Stomach smooth muscle (tissue), 2 donors: Measurements from ENCODE around the gene LSM4.
"Not testable (repeated sequence)": the region's sequence is repeated elsewhere in the genome, so short reads cannot be mapped to it uniquely, and the experiment has no call there.

Experiments used
- H3K27ac ChIP-seq: one replicate; pipeline ENCODE4 v1.7.0; 2013; ENCODE audit warnings: mild to moderate bottlenecking, low read length, inconsistent platforms
- H3K27me3 ChIP-seq, 2 donors: one replicate each; pipeline ENCODE4 v1.7.0; 2013; ENCODE audit warnings: low read length in 2 of 2; ENCODE audit not compliant: insufficient read depth in 2 of 2, control insufficient read depth in 1 of 2
- H3K36me3 ChIP-seq, 2 donors: one replicate each; pipeline ENCODE4 v1.7.0; 2013; ENCODE audit warnings: low read length in 2 of 2; ENCODE audit not compliant: control insufficient read depth in 2 of 2, insufficient read depth in 2 of 2
- H3K4me1 ChIP-seq: one replicate; pipeline ENCODE4 v1.7.0; 2013; ENCODE audit warnings: low read length; ENCODE audit not compliant: control insufficient read depth, insufficient read depth
- H3K4me3 ChIP-seq, 2 donors: one replicate each; pipeline ENCODE4 v1.7.0; 2013; ENCODE audit warnings: low read length in 2 of 2
- H3K9ac ChIP-seq, 2 donors: one replicate each; pipeline ENCODE4 v1.7.0; 2013; ENCODE audit warnings: low read length in 2 of 2, mild to moderate bottlenecking in 1 of 2
- H3K9me3 ChIP-seq, 2 donors: one replicate each; pipeline ENCODE4 v1.7.0; 2013; ENCODE audit warnings: low read length in 2 of 2; ENCODE audit not compliant: control insufficient read depth in 2 of 2
- donor health status: healthy.
- donor health status: Pancreatic carcinoma.

The LSM4 gene

GRCh38 chr19:18353378-18354005 is 30.6 kb upstream of the LSM4 start:
- H3K9ac ChIP-seq, result no peak overlapping the region
- H3K36me3 ChIP-seq, result peaks cover 14 to 16% of the 10 kb centered on the region in 2 donors
- no peaks in the 10 kb centered on the region for H3K27me3 ChIP-seq
- H3K27ac ChIP-seq, result no peak overlapping the region
- H3K9me3 ChIP-seq, result no peaks in the 10 kb centered on the region
- H3K4me1 ChIP-seq, result no peaks in the 10 kb centered on the region
- no peak overlapping the region for H3K4me3 ChIP-seq

DNA sequence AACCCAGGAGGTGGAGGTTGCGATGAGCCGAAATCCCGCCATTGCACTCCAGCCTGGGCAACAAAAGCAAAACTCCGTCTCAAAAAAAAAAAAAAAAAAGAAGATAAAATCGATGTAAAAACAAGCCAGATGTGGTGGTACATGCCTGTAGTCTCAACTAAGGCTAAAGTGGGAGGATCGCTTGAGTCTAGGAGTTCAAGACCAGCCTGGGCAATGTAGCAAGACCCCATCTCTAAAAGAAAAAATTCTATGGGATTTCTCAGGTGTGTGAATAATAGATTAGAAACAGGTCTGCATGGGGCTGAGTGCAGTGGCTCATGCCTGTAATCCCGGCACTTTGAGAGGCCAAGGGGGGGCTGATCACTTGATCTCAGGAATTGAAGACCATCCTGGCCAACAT is 28.7 kb upstream of the LSM4 start:
- no peak overlapping the region for H3K9ac ChIP-seq
- H3K4me3 ChIP-seq, result no peak overlapping the region
- peaks cover 5 to 6% of the 10 kb centered on the region in 2 donors for H3K36me3 ChIP-seq
- no peaks in the 10 kb centered on the region for H3K27me3 ChIP-seq
- no peaks in the 10 kb centered on the region for H3K9me3 ChIP-seq
- no peak overlapping the region for H3K27ac ChIP-seq
- no peaks in the 10 kb centered on the region for H3K4me1 ChIP-seq

DNA sequence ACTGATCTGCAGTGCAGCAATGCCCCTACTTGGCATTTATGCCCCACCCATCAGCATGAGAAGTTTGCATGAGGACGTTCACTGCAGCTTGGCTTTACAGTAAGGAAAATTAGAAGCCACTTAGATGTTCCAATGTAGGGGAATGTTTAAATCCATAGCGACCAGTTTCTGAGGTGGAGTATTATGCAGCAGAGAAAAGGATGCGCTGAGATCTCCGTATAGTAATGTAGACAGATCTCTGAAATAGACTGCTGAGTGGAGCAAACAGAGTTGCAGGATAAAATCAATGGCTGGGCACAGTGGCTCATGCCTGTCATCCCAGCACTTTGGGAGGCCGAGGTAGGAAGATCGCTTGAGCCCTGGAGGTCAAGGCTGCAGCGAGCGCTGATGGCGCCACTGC is 27.6 kb upstream of the LSM4 start:
- H3K9ac ChIP-seq, result no peak overlapping the region
- H3K27ac ChIP-seq, result no peak overlapping the region
- H3K36me3 ChIP-seq, result peaks cover 1 to 2% of the 10 kb centered on the region in 2 donors
- no peak overlapping the region for H3K4me3 ChIP-seq
- no peaks in the 10 kb centered on the region for H3K4me1 ChIP-seq
- H3K27me3 ChIP-seq, result no peaks in the 10 kb centered on the region
- no peaks in the 10 kb centered on the region for H3K9me3 ChIP-seq

DNA sequence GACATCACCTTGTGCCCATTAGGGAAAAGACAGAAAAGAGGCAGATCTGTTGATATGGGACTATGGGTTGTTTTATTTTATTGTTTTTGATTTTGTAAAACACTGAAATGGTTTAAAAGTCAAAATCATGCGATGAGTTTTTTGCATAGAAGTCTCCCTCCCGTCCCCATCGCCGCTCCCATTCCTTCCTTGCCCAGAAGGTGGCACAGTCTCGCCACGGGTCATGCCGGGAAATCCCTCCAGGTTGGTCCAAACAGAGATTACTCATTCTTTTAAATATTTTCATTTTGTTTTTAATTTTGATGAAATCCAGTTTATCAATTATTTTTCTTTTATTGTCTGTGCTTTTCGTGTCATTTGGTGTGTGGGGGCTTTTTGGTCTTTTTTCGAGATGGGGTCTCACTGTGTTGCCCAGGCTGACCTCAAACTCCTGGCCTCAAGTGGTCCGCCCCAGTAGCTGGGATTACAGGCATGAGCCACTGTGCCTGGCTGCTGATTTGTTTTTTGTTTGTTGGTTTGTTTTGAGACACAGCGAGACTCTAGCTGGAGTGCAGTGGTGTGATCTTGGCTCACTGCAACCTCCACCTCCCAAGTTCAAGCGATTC is 26.8 kb upstream of the LSM4 start:
- H3K4me1 ChIP-seq, result no peaks in the 10 kb centered on the region
- no peaks in the 10 kb centered on the region for H3K9me3 ChIP-seq
- H3K27me3 ChIP-seq, result no peaks in the 10 kb centered on the region
- no peak overlapping the region for H3K9ac ChIP-seq
- H3K27ac ChIP-seq, result no peak overlapping the region
- no peak overlapping the region for H3K4me3 ChIP-seq
- peaks cover 0 to 2% of the 10 kb centered on the region in 2 donors for H3K36me3 ChIP-seq

- H3K9ac ChIP-seq, H3K4me3 ChIP-seq, H3K36me3 ChIP-seq, H3K9me3 ChIP-seq, H3K27ac ChIP-seq, H3K27me3 ChIP-seq, H3K4me1 ChIP-seq: not testable (repeated sequence)
Measured at GRCh38 chr19:18348818-18349339, 26.0 kb upstream of the LSM4 start.

- Histone ChIP-seq H3K4me1 (peaks cover 3% of the 10 kb centered on the region), H3K27me3 (no peaks in the 10 kb centered on the region), H3K9me3 (no peaks in the 10 kb centered on the region), H3K27ac (no peak overlapping the region), H3K36me3 (peaks cover 0 to 2% of the 10 kb centered on the region in 2 donors), H3K4me3 (no peak overlapping the region), H3K9ac (no peak overlapping the region)
Measured at GRCh38 chr19:18348171-18348570, 25.3 kb upstream of the LSM4 start.

GRCh38 chr19:18346091-18346490 is 23.2 kb upstream of the LSM4 start:
- H3K4me3 ChIP-seq, result no peak overlapping the region
- H3K36me3 ChIP-seq, result peaks cover 0 to 2% of the 10 kb centered on the region in 2 donors
- no peaks in the 10 kb centered on the region for H3K9me3 ChIP-seq
- H3K27ac ChIP-seq, result no peak overlapping the region
- no peaks in the 10 kb centered on the region for H3K27me3 ChIP-seq
- peaks cover 12% of the 10 kb centered on the region for H3K4me1 ChIP-seq
- H3K9ac ChIP-seq, result no peak overlapping the region

- Histone ChIP-seq H3K36me3 (peaks cover 0 to 2% of the 10 kb centered on the region in 2 donors), H3K4me1 (peaks cover 19% of the 10 kb centered on the region), H3K27me3 (no peaks in the 10 kb centered on the region), H3K4me3 (no peak overlapping the region), H3K9me3 (no peaks in the 10 kb centered on the region), H3K27ac (no peak overlapping the region), H3K9ac (no peak overlapping the region)
Measured at GRCh38 chr19:18345296-18345695, 22.4 kb upstream of the LSM4 start.

DNA sequence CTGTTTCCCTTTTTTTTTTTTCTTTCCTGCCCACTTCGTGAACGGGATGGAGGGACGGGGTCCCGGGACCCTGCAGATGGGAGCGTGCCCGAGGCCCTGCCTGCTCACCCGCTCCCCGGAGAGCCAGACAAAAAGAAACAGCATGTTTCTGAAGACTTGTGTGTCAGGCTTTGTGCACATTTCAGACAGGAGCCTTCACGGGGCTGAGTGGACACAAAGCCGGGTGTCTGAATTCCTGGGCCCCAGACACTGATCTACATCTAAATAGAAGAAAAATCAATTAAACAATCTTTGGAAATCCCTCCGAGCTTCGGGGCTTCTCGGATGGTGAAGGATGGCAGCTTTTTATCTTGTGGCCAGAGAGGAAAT is 21.7 kb upstream of the LSM4 start:
- H3K27ac ChIP-seq, result no peak overlapping the region
- H3K36me3 ChIP-seq, result peaks cover 0 to 2% of the 10 kb centered on the region in 2 donors
- H3K9ac ChIP-seq, result no peak overlapping the region
- no peaks in the 10 kb centered on the region for H3K27me3 ChIP-seq
- H3K4me1 ChIP-seq, result peaks cover 26% of the 10 kb centered on the region
- H3K4me3 ChIP-seq, result no peak overlapping the region
- H3K9me3 ChIP-seq, result no peaks in the 10 kb centered on the region

GRCh38 chr19:18342090-18342632 is 19.3 kb upstream of the LSM4 start:
- Histone ChIP-seq H3K9me3 (no peaks in the 10 kb centered on the region), H3K27ac (no peak overlapping the region), H3K36me3 (peaks cover 0 to 2% of the 10 kb centered on the region in 2 donors), H3K27me3 (no peaks in the 10 kb centered on the region), H3K9ac (no peak overlapping the region), H3K4me3 (peak overlapping the region in 1 of 2 donors; percentile 3), H3K4me1 (peaks cover 26% of the 10 kb centered on the region)
